GM12878 (cell line): ENCODE data around the gene SAFB. TPM values are rescaled to one million over a fixed set of nuclear protein-coding genes. Genes with fewer than 3 reads are reported as not detected.

Source experiments
- ATAC-seq: fragments of 200-7000 bp; cut with Tn5 transposase; 3 replicates; pipeline ENCODE4 v1.9.1; 2020; ENCODE audit warnings: mild to moderate bottlenecking, moderate library complexity
- BruUV-seq: library from RNA; stranded (reverse); fragments of 400-500 nt; replicated peaks from 2 replicates; lab custom pipeline; 2021; lab: Mats Ljungman, UMichigan
- CTCF ChIA-PET: fragments of 300-600 bp; sonication (Branson Sonifier 250); formaldehyde crosslinking; extraction: SDS; loops from one replicate; lab custom pipeline; 2021; ENCODE audit warnings: inconsistent platforms; lab: Yijun Ruan, JAX
- POLR2A ChIA-PET: fragments of 350-600 bp; formaldehyde crosslinking; extraction: SDS; loops from one replicate; lab custom pipeline; 2021; ENCODE audit warnings: inconsistent platforms; lab: Charles Lee
- RAD21 ChIA-PET: fragments of 300-600 bp; sonication (Branson Sonifier 250); formaldehyde crosslinking; loops from one replicate; lab custom pipeline; 2023; ENCODE audit warnings: antibody characterized with exemption; ENCODE audit not compliant: unreplicated experiment; lab: Charles Lee
- SMC1A ChIA-PET: fragments of 300-600 bp; sonication (Branson Sonifier 250); formaldehyde crosslinking; loops from one replicate; lab custom pipeline; 2023; ENCODE audit not compliant: unreplicated experiment, uncharacterized antibody; lab: Charles Lee
- DNase-seq: peaks from one replicate; pipeline ENCODE4 v3.0.0-alpha.2; 2011; ENCODE audit warnings: low read depth, low spot score
- FAIRE-seq: peaks from 3 replicates; lab custom pipeline; 2011; peaks lifted over from hg19 to GRCh38; lab: Jason Lieb, UNC
- H2AFZ ChIP-seq: 2 replicates; pipeline ENCODE4 v1.6.0; 2011; ENCODE audit warnings: low read depth, low read length, control low read depth; ENCODE audit not compliant: control insufficient read depth
- H3K27ac ChIP-seq: 2 replicates; pipeline ENCODE4 v1.5.1; 2011; ENCODE audit warnings: control low read depth; ENCODE audit not compliant: control insufficient read depth, insufficient read depth
- H3K27me3 ChIP-seq, 2 experiments: replicated peaks in 1 of 2; 2 replicates each; pipeline versions ENCODE4 v1.6.0 to v1.6.1; 2011; ENCODE audit warnings: low read length in 1 of 2; ENCODE audit not compliant: control insufficient read depth in 2 of 2, insufficient read depth in 2 of 2
- H3K36me3 ChIP-seq, 2 experiments: 2 replicates each; pipeline ENCODE4 v1.5.1; 2011; ENCODE audit warnings: low read length in 1 of 2; ENCODE audit not compliant: control insufficient read depth in 2 of 2, insufficient read depth in 2 of 2
- H3K4me1 ChIP-seq: 2 replicates; pipeline ENCODE4 v1.6.1; 2011; ENCODE audit warnings: mild to moderate bottlenecking, low read length, moderate library complexity, mixed read lengths; ENCODE audit not compliant: control insufficient read depth, insufficient read depth
- H3K4me2 ChIP-seq: 2 replicates; pipeline ENCODE4 v1.6.0; 2011; ENCODE audit warnings: control low read depth; ENCODE audit not compliant: control insufficient read depth, insufficient read depth
- H3K4me3 ChIP-seq: fragments of 200-600 bp; sonication (generic); 2 replicates; pipeline ENCODE4 v1.5.1; 2016
- H3K79me2 ChIP-seq: 2 replicates; pipeline ENCODE4 v1.6.0; 2011; ENCODE audit warnings: low read length; ENCODE audit not compliant: control insufficient read depth, insufficient read depth
- H3K9ac ChIP-seq: 2 replicates; pipeline ENCODE4 v1.8.0; 2011; ENCODE audit warnings: low read length, control low read depth, mixed read lengths; ENCODE audit not compliant: control insufficient read depth, insufficient read depth
- H3K9me3 ChIP-seq: replicated peaks from 3 replicates; pipeline ENCODE4 v1.5.1; 2011; ENCODE audit warnings: mild to moderate bottlenecking, low read length; ENCODE audit not compliant: control insufficient read depth, insufficient read depth
- H4K20me1 ChIP-seq: 2 replicates; pipeline ENCODE4 v1.6.0; 2011; ENCODE audit not compliant: control insufficient read depth, insufficient read depth
- BCL11A ChIP-seq: IDR thresholded peaks from 2 replicates; pipeline ENCODE4 v1.6.1; 2011; ENCODE audit warnings: low read depth, low read length
- CBFB ChIP-seq: IDR thresholded peaks from 2 replicates; pipeline ENCODE4 v1.6.1; 2016; ENCODE audit warnings: antibody characterized with exemption, low read depth
- EGR1 ChIP-seq, 2 experiments: IDR thresholded peaks; 1 replicate in 1 of 2; 2 replicates in 1 of 2; pipeline ENCODE4 v1.6.1; 2011 to 2012; ENCODE audit warnings: low read depth in 2 of 2, low read length in 2 of 2, borderline replicate concordance in 1 of 2, mild to moderate bottlenecking in 1 of 2, moderate library complexity in 1 of 2
- ETV6 ChIP-seq, 2 experiments: fragments of 450-650 bp in 1 of 2; IDR thresholded peaks in 1 of 2; conservative IDR thresholded peaks in 1 of 2; 2 replicates each; pipeline ENCODE4 v1.6.1; 2014; ENCODE audit warnings: antibody characterized with exemption in 1 of 2, borderline replicate concordance in 1 of 2, low read depth in 1 of 2, mild to moderate bottlenecking in 1 of 2, moderate library complexity in 1 of 2
- EZH2 ChIP-seq: IDR thresholded peaks from 2 replicates; pipeline ENCODE4 v1.6.1; 2012; ENCODE audit warnings: low read depth, mild to moderate bottlenecking, control low read depth, inconsistent platforms, low read length, borderline replicate concordance; ENCODE audit not compliant: control insufficient read depth
- IKZF2 ChIP-seq, 2 experiments: fragments of 450-650 bp; IDR thresholded peaks; 2 replicates each; pipeline ENCODE4 v1.6.1; 2017; ENCODE audit warnings: mild to moderate bottlenecking in 2 of 2, moderate library complexity in 2 of 2
- IRF4 ChIP-seq: IDR thresholded peaks from 2 replicates; pipeline ENCODE4 v1.6.1; 2011; ENCODE audit warnings: low read depth, low read length
- KDM1A ChIP-seq: fragments of 200-600 bp; sonication (generic); IDR thresholded peaks from 2 replicates; pipeline ENCODE4 v1.6.1; 2016; ENCODE audit warnings: borderline replicate concordance
- MXI1 ChIP-seq: fragments of 150-350 bp; IDR thresholded peaks from 2 replicates; pipeline ENCODE4 v1.6.1; 2011; ENCODE audit warnings: low read depth, mild to moderate bottlenecking, inconsistent platforms, low read length, improper control_type of control experiment
- PAX8 ChIP-seq: fragments of 450-650 bp; IDR thresholded peaks from 2 replicates; pipeline ENCODE4 v1.6.1; 2017; ENCODE audit warnings: mild to moderate bottlenecking, moderate library complexity
- ZNF384 ChIP-seq: IDR thresholded peaks from 2 replicates; pipeline ENCODE4 v1.6.1; 2012; ENCODE audit warnings: low read depth, mild to moderate bottlenecking, low read length, improper control_type of control experiment, borderline replicate concordance
- WGBS: methylation state at CpG from one replicate; pipeline ENCODE4 v1.1.6; 2016; ENCODE audit warnings: low lambda C conversion rate; ENCODE audit not compliant: insufficient replicate concordance, insufficient coverage; ENCODE audit errors: missing lambda C conversion rate; 5-methylcytosine and 5-hydroxymethylcytosine counted together
- in situ Hi-C: fragments of 300-500 bp; cut with MboI; formaldehyde crosslinking; loops from 9 replicates; pipeline ENCODE4 v1.14.3; 2018; ENCODE audit warnings: mixed read lengths
- intact Hi-C: fragments of 100-400 bp; cut with micrococcal nuclease; formaldehyde crosslinking; loops from one replicate; pipeline ENCODE4 v1.14.2; 2022; ENCODE audit not compliant: unreplicated experiment
- polyA plus RNA-seq, 11 experiments: library from polyadenylated mRNA; depleted of rRNA in 4 of 11; unstranded in 6 of 11; stranded (reverse) in 5 of 11; fragments of >200 nt; fragmentation: Nextera tagmentation in 4 of 11; fragmentation: Illumina TruSeq in 1 of 11; extraction: Ambion mirVana in 4 of 11; extraction: Trizol in 1 of 11; gene quantifications; 1 replicate in 1 of 11; 2 replicates in 10 of 11; pipeline versions ENCODE4 v1.2.1 to v1.2.3, GENCODE V29; 2011 to 2016; ENCODE audit warnings: inconsistent platforms in 2 of 11, missing spikeins in 2 of 11, low read depth in 1 of 11
- total RNA-seq, 4 experiments: library from RNA; depleted of rRNA in 3 of 4; stranded (reverse); fragments of >200 nt in 3 of 4; fragmentation: Illumina TruSeq in 1 of 4; extraction: Trizol in 1 of 4; gene quantifications; 2 replicates each; pipeline versions ENCODE4 v1.2.1 to v1.2.3, GENCODE V29; 2013 to 2021
- TF ChIP-seq, protein P1 (sequence below): fragments of 450-650 bp; IDR thresholded peaks from 2 replicates; pipeline ENCODE4 v1.6.1; 2018; ENCODE audit warnings: mild to moderate bottlenecking, low read depth, moderate library complexity; ENCODE audit not compliant: partially characterized antibody
- TF ChIP-seq, protein P2 (sequence below): fragments of 450-650 bp; IDR thresholded peaks from 2 replicates; pipeline ENCODE4 v1.6.1; 2017; ENCODE audit warnings: mild to moderate bottlenecking, moderate library complexity
- TF ChIP-seq, protein P3 (sequence below): IDR thresholded peaks from 2 replicates; pipeline ENCODE4 v1.6.1; 2012; ENCODE audit warnings: low read length, inconsistent platforms

Gene SAFB
- total and polyA plus RNA-seq, 10 of the 15 experiments (the other 5 are each of a cell fraction or from before 2014, with no cell fraction given), result 1.6 to 131 (median 61.2) TPM

DNA sequence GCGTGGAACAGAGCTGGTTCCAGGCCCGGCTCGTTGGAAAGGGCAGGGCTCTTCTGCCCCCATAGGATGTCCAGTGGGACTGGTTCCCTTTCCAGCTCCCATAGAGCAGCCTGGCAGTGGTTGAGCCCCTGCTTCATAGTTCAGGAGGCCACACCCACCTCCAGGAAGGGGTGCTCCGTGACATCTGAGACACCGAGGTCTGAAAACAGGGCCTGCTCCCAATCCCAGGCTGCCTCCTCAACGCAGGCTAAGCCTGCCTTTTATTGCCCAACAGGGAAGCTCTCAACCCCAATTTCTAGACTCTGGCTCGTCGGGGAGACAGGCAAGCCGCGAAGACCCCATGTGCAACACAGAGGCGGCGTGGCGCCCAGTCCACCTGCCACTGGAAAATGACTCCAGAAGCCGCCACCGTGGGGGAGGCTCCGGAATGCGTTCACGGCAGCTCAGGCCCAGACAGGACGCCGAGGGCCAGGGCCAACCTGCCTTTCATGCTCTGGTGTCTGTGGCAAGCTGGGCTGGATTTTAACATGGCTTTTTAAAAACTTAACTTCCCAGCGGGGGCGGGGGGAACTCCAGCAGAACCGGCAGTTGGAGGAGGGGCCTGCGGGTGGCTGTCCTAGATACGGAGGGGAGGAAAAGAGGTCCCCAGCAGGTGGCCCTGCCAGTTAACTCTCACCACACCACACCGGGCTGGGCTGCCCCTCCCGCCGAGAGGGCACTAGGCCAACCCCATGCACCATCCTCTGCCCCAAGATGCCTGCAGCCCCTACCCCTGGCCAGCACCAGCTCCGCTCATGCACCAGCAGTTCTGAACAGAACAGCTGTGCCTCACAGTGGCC, 37.2 kb upstream of the SAFB start:
- CTCF ChIA-PET, result interaction anchor here (0.9 kb wide), 1 partner anchor 104 kb away, joined by 5 read pairs; no protein-coding TSS in a partner anchor
- no peak for FAIRE-seq
- intact Hi-C loops, result no loop called here
- TF ChIP-seq, protein P1, sequence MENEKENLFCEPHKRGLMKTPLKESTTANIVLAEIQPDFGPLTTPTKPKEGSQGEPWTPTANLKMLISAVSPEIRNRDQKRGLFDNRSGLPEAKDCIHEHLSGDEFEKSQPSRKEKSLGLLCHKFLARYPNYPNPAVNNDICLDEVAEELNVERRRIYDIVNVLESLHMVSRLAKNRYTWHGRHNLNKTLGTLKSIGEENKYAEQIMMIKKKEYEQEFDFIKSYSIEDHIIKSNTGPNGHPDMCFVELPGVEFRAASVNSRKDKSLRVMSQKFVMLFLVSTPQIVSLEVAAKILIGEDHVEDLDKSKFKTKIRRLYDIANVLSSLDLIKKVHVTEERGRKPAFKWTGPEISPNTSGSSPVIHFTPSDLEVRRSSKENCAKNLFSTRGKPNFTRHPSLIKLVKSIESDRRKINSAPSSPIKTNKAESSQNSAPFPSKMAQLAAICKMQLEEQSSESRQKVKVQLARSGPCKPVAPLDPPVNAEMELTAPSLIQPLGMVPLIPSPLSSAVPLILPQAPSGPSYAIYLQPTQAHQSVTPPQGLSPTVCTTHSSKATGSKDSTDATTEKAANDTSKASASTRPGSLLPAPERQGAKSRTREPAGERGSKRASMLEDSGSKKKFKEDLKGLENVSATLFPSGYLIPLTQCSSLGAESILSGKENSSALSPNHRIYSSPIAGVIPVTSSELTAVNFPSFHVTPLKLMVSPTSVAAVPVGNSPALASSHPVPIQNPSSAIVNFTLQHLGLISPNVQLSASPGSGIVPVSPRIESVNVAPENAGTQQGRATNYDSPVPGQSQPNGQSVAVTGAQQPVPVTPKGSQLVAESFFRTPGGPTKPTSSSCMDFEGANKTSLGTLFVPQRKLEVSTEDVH, result no peak
- no peak for TF ChIP-seq KDM1A
- TF ChIP-seq EZH2, result no peak
- no peak for TF ChIP-seq IKZF2 (IDR thresholded peaks at IDR 0.05)
- TF ChIP-seq, protein P2, sequence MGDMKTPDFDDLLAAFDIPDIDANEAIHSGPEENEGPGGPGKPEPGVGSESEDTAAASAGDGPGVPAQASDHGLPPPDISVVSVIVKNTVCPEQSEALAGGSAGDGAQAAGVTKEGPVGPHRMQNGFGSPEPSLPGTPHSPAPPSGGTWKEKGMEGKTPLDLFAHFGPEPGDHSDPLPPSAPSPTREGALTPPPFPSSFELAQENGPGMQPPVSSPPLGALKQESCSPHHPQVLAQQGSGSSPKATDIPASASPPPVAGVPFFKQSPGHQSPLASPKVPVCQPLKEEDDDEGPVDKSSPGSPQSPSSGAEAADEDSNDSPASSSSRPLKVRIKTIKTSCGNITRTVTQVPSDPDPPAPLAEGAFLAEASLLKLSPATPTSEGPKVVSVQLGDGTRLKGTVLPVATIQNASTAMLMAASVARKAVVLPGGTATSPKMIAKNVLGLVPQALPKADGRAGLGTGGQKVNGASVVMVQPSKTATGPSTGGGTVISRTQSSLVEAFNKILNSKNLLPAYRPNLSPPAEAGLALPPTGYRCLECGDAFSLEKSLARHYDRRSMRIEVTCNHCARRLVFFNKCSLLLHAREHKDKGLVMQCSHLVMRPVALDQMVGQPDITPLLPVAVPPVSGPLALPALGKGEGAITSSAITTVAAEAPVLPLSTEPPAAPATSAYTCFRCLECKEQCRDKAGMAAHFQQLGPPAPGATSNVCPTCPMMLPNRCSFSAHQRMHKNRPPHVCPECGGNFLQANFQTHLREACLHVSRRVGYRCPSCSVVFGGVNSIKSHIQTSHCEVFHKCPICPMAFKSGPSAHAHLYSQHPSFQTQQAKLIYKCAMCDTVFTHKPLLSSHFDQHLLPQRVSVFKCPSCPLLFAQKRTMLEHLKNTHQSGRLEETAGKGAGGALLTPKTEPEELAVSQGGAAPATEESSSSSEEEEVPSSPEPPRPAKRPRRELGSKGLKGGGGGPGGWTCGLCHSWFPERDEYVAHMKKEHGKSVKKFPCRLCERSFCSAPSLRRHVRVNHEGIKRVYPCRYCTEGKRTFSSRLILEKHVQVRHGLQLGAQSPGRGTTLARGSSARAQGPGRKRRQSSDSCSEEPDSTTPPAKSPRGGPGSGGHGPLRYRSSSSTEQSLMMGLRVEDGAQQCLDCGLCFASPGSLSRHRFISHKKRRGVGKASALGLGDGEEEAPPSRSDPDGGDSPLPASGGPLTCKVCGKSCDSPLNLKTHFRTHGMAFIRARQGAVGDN, result no peak
- TF ChIP-seq, protein P3, sequence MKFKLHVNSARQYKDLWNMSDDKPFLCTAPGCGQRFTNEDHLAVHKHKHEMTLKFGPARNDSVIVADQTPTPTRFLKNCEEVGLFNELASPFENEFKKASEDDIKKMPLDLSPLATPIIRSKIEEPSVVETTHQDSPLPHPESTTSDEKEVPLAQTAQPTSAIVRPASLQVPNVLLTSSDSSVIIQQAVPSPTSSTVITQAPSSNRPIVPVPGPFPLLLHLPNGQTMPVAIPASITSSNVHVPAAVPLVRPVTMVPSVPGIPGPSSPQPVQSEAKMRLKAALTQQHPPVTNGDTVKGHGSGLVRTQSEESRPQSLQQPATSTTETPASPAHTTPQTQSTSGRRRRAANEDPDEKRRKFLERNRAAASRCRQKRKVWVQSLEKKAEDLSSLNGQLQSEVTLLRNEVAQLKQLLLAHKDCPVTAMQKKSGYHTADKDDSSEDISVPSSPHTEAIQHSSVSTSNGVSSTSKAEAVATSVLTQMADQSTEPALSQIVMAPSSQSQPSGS, result no peak
- no peak for TF ChIP-seq IRF4
- TF ChIP-seq ZNF384, result no peak
- TF ChIP-seq BCL11A, result no peak
- no peak for TF ChIP-seq MXI1
- TF ChIP-seq EGR1 (IDR thresholded peaks at IDR 0.05; ENCODE audit: borderline replicate concordance in 1 of 2, low read depth in 2 of 2, low read length in 2 of 2), result peak in 1 of 2 experiments; percentile 84; a peak in 2 of 3 replicates
- no peak for TF ChIP-seq ETV6 (conservative IDR thresholded peaks at IDR 0.05 in 1 of 2, IDR thresholded peaks at IDR 0.05 in 1 of 2; ENCODE audit: borderline replicate concordance in 1 of 2, low read depth in 1 of 2)
- no peak for TF ChIP-seq PAX8
- no peak for TF ChIP-seq CBFB

More for the DNA sequence above, 37.2 kb upstream of the SAFB start:
- Histone ChIP-seq H3K36me3 (peaks cover 11 to 33% of the 10 kb centered on the region in 2 experiments), H3K4me3 (no peak overlapping the region), H3K27ac (peak overlapping the region; percentile 13; the same call in 1 of the 2 replicates), H2AFZ (no peak overlapping the region), H3K9me3 (no peaks in the 10 kb centered on the region), H3K27me3 (no peaks in the 10 kb centered on the region), H4K20me1 (peaks cover 3% of the 10 kb centered on the region; the same call in 1 of the 2 replicates), H3K9ac (no peak overlapping the region), H3K4me1 (peaks cover 5% of the 10 kb centered on the region), H3K79me2 (no peaks in the 10 kb centered on the region), H3K4me2 (peak overlapping the region; percentile 32; the same call in 1 of the 2 replicates)
- peak; percentile 70 for ATAC-seq
- BruUV-seq, result no TSS peak
- in situ Hi-C loops, result no loop called here
- SMC1A ChIA-PET, result no interaction called here
- DNase-seq, result no peak
- POLR2A ChIA-PET, result interaction anchor here (0.8 to 1.2 kb wide), 2 partner anchors 8 to 35 kb away, joined by 3 read pairs; no protein-coding TSS in a partner anchor
- 76% methylated on average over 29 of the region's 29 CpGs for WGBS
- RAD21 ChIA-PET, result no interaction called here
